Right kidney (tissue), 1 donor: ENCODE data around the gene NAALADL2.
"Not testable (repeated sequence)": the region's sequence is repeated elsewhere in the genome, so short reads cannot be mapped to it uniquely, and the experiment has no call there.

Experiments used
- DNase-seq: peaks from one replicate; pipeline ENCODE4 v3.0.0-alpha.2; 2016

The NAALADL2 gene

DNA sequence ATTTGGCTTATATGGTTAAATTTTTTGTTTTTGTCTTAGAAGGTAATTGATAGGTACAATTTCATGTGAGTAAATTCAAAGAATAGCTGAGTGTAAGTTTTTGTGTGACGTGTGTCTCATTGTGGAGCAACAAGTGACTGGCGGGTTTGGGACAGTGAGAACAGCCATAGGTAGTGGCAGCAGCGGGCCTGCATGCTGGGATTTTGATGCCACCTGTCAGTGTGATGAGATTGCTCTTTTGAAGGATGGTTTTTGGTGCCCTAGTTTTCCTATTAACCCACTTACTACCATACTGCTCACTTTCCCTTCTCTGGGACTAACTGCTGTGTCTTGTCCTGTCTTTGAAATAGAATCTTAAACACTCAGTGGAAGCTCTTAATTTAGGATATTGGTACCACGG is 522.6 kb downstream of the NAALADL2 start:
- no peak for DNase-seq

DNA sequence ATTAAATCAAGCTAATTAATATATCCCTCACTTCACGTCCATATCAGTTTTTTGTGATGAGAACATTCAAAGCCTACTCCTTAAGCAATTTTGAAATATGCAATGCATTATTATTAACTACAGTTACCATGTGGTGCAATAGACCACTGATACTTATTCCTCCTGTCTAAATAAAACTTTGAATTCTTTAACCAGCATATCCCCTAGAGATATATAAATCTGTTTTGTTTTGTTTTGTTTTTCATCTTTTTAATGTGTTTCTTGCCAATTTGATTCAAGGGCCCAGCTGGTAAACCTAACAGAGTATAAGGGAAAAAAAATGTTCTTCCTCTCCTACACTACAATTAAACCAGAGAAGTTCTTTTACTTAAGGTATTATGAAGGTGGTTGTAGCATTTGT is 524.2 kb downstream of the NAALADL2 start:
- no peak for DNase-seq

GRCh38 chr3:175383813-175384212 is 524.7 kb downstream of the NAALADL2 start:
- DNase-seq: no peak

DNA sequence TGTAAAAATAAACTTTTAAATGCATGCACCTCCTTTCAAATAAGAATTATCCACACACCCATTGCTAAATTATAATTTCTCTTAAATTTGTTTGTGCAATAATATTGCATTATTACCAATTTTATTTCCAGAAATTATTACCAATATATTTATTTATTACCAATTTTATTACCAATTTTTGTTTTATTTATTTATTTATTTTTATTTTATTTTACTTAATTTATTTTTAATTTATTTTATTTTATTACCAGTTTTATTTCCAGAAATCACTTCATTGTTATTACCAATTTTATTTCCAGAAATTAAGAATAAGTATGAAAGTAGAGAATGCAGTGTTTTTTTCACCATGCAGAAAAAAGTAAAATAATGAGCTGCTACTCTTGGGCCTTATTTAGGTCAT is 525.4 kb downstream of the NAALADL2 start:
- no peak for DNase-seq

GRCh38 chr3:175386630-175387029 is 527.5 kb downstream of the NAALADL2 start:
- no peak for DNase-seq

DNA sequence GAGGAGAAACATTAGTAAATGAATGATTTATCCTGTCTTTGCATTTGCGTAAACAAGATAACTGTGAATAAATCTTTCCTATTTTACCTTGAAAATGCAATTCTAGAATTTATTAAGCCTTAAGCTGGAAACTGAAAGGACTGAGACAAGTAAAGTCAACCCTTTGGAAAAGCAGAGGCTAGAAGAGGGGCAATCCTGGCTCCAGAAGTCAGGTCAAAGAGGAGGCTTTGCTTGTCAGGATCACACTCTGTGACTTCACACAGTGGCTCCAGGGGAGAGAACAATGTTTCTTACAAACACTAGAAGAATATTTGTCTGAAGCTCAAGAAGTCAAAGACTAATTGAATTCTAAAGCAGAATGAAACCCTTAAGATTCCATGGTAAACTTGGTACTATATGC is 530.4 kb downstream of the NAALADL2 start:
- DNase-seq: no peak

DNA sequence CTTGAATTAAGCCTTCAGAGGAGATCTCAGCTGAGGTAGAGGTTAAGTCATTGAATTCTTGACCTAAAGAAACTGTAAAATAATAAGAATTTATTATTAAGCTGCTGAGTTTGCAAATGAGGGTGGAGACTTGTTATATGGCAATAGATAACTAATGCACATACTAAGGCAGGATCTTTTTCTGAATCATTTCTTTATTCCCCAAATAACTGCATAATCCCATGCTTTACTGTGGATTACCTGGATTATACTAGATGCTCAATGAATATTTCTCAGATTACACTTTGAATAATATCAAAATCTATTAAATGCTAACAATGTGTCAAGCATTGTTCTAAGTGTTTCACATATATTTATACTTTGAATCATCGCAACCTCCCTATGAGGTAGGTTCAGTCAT is 532.5 kb downstream of the NAALADL2 start:
- DNase-seq: no peak

DNA sequence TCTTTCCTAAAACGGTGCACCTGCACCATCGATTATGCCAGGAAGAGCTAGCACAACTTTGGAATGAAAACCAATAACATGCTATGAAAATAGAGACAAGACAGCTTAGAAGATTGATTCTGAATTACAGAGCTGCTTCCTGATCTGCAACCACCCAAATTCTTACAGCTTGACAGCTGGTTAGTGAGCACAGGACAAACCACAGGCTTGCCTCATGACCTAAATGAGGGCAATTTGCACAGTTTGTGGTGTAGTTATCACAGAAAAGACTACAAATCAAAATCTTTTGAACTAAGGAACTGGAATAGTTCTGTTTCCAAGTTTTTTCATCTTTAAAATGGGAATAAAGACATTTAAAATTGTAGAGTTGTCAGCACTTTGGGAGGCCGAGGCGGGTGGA is 533.5 kb downstream of the NAALADL2 start:
- no peak for DNase-seq

DNA sequence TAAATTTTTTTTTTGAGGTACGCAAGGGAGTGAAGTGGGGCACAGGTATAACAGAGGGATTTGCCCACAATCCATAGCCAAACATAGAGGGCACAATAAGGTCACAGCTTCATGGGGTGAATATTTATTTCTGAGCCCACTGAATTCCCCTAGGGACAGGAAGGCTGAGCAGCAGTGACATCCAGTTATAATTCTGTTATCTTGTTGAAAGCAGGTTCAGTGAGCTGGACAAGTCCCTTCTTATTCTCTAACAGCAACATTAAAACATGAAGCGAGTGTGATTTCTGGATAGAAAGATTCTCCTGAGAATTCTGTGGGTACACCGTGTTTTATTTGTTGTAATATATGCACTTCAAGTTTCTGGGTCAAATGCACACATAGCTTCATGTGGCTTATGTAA is 538.2 kb downstream of the NAALADL2 start:
- DNase-seq: no peak

- no peak for DNase-seq
Observed at GRCh38 chr3:175398676-175399075, 539.5 kb downstream of the NAALADL2 start.

DNA sequence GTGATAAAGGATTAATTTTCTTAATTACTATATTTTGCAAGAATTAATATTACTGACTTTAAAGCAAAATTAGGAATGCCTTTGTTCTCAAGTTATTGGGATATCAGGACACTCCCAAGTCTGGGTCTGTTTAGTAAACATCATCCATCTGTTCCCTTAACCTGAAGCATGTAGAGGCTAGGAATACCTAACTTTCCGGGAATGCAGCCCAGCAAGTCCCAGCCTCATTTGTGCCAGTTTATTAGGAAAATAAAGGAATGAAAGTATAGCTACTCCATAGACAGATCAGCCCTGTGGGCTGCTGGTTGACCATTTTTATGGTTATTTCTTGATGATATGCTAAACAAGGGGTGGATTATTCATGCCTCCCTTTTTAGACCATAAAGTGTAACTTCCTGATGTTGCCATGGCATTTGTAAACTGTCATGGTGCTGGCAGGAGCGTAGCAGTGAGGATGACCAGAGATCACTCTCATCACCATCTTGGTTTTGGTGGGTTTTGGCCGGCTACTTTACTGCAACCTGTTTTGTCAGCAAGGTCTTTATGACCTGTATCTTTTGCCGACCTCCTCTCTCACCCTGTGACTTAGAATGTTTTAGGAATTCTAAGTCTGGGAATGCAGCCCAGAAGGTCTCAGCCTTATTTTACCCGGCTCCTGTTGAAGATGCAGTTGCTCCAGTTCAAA is 540.2 kb downstream of the NAALADL2 start:
- no peak for DNase-seq

DNA sequence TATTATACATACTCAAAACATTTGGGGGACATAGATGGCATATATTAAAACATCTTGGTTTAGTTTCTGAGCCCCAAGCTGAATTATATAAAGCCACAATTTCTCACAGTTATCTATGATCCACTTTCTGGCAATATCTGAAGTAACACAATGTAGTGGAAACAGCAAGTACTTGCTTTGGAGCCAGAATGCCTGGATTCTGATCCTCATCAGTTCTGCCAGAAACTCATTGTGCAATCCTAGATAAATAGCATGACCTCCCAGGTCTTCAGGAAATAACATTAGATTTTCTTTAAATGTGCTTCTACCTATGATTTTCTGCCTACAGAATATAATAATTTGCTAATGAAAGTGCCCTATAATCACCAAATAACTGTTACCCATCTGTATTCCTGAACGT is 544.9 kb downstream of the NAALADL2 start:
- no peak for DNase-seq

DNA sequence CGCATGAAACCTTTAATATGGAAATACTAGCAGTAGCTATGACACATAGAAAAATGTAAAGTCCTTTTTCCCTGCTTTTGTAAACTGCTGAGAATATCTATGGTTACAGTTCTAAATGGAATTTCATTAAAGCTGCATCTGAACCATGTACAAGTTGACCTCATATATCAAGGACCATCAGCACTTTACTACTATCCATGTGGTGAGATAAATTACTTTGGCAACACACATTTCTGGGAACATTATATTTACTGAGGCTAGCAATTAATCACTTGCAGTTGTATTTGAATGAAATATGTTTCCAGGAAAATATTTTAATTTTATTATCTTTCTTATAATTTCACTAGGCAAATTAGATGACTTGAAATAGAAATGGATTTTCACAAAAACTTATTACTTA is 545.5 kb downstream of the NAALADL2 start:
- no peak for DNase-seq

DNA sequence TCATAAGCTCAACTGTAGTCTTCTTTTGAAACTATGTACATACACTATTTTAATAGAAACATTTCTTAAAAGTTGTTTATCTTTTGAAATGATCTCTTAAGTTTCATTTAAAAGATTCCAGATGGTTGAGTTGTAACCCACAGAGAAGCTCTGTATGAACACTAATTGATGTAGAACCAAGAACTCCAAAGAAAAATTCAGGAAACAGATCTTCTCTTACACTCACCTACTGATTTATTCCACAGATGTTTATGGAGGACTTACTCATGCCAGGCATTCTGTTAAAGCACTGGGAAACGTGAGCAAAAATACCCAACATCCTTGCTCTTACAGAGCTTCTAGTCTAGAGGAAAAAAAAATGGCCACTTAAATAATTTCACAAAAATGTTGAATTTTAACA is 551.1 kb downstream of the NAALADL2 start:
- no peak for DNase-seq

DNA sequence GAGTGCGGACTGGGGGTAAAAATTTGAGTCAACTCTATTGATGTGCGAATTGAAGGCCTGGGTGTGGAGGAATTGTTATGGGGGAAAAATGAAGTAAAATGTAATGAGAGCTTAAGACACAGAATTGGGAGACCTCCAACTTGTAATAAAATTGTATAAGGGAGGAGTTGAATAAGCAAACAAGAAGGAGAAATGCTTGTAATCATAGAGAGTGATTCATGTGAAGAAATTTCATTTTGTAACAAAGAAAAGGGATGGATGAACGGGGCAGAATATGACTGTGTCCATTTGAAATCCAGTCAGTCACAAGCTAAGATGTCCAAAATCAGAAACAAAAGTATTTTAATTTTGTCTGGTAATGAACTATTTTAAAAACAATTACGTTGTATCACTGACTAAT is 552.3 kb downstream of the NAALADL2 start:
- no peak for DNase-seq

DNA sequence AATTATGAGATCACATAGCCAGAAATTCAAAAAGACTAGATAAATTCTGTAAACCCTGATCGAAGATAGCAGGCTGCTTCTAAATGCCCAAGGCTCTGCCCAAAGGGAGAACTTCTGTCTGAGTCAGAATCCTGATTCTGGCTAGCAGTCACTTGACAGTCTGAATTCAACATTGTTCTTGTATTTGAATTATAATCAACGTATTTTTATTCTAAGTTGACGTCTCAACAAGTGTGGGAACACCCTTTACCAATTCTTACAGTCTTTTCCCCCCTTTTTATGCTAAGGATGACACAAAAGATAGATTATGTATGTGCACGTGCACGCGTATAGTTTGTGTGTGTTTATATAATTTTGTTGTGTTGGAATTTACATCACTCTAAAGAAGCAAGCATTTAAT is 552.8 kb downstream of the NAALADL2 start:
- no peak for DNase-seq

DNA sequence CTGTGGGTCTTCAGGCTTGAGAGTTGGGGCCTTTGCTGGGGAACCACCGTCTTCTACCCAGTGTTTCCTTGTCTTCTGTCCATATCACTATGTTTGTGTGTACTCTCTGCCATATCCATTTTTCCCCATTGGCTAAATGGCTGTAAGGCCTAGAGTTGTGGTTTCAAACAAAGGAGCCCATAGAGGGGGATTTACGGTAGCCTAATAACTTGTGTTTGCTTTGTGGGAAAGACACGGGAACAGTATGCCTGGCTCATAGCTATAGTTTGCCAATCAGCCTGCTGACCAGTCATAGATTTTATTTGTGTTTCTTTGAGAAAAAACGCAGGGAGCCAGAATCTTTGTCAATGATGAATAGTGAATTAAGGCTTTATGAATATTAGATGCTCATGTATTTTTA is 554.8 kb downstream of the NAALADL2 start:
- no peak for DNase-seq

GRCh38 chr3:175416600-175416999 is 557.5 kb downstream of the NAALADL2 start:
- DNase-seq: no peak

DNA sequence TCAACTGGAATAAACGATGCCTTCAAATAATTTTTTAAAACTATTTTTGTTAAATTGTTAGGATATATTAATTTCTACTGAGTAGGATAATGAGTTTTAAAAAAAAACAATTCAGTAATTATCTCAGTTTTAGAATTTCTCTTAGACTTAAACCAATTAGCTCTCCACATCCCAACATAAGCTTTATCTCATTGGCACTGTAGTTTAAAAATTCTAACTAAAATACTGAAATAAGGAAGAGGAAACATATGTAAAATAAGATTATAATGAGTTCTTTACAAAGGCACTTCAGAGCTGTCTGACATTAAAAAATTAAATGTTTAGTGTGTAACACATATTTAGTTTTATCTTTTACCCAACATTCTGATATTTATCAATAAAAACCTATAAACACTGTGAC is 558.3 kb downstream of the NAALADL2 start:
- DNase-seq: no peak

GRCh38 chr3:175421902-175422301 is 562.8 kb downstream of the NAALADL2 start:
- DNase-seq: no peak

DNA sequence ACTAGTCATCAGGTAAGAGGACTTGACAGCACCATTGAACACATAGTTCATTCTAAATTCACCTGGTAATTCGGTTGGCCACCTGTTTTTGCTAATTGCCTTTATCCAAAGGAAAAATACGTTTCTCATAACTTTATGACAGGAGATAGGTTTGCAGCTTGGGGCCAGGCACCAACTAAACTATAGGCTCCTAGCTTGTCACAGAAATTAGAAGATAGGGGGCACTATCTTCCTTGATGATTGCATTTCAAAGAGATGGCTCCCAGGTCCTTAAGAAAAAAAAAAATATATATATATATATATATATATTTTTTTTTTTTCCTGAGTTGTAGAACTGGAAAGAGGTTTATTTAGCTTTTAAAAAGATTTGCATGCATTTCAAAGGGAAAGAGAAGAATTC is 563.6 kb downstream of the NAALADL2 start:
- DNase-seq: no peak

- DNase-seq: not testable (repeated sequence)
Observed at GRCh38 chr3:175423848-175424247, 564.7 kb downstream of the NAALADL2 start.

- no peak for DNase-seq
Observed at GRCh38 chr3:175426805-175427204, 567.7 kb downstream of the NAALADL2 start.

DNA sequence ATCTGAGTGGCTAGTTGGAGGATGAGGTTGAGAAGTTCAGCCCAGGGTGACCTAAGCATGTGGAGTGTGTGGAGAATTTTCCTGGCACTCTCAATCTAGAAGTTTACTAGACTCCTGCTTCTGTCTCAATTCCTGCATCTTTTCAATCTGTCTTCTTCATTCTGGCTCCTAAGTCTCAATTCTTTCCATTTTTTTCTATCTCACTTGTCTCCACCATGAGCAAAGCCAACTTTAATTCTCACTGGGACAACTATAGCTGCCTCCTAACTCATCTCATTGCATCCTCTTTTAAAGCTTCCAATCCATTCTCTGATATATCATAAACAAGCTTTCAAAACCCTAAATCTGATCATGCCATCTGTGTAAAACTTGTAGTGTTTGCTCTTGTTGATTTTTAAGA is 569.3 kb downstream of the NAALADL2 start:
- DNase-seq: no peak
